HEK293 (cell line): Measurements from ENCODE around the gene COL18A1.

ENCODE experiments used
- CTCF ChIA-PET: fragments of 350-600 bp; formaldehyde crosslinking; extraction: SDS; loops from one replicate; lab custom pipeline; 2021; ENCODE audit warnings: antibody characterized with exemption; lab: Yijun Ruan, JAX
- POLR2A ChIA-PET: fragments of 300-600 bp; formaldehyde crosslinking; extraction: SDS; loops from one replicate; lab custom pipeline; 2020; ENCODE audit warnings: antibody characterized with exemption, inconsistent platforms; lab: Yijun Ruan, JAX
- H3K27ac ChIP-seq: fragments of 200-500 bp; sonication (Bioruptor generic); 2 replicates; pipeline ENCODE4 v1.5.1; 2014; ENCODE audit warnings: low read depth, low read length, control low read depth, inconsistent platforms; ENCODE audit errors: extremely low read depth
- H3K36me3 ChIP-seq, 2 experiments: fragments of 200-500 bp in 1 of 2; sonication (Bioruptor generic) in 1 of 2; 1 replicate in 1 of 2; 2 replicates in 1 of 2; pipeline ENCODE4 v1.5.1; 2014 to 2017; ENCODE audit warnings: inconsistent platforms in 2 of 2, low read length in 2 of 2; ENCODE audit not compliant: control insufficient read depth in 2 of 2, insufficient read depth in 1 of 2
- H3K4me1 ChIP-seq: fragments of 200-500 bp; sonication (Bioruptor generic); 2 replicates; pipeline ENCODE4 v1.5.1; 2014; ENCODE audit warnings: mild to moderate bottlenecking, low read length, inconsistent platforms; ENCODE audit not compliant: control insufficient read depth, insufficient read depth
- H3K4me3 ChIP-seq: 2 replicates; pipeline ENCODE4 v1.5.1; 2011; ENCODE audit warnings: low read depth, mild to moderate bottlenecking, control low read depth, low read length, moderate library complexity
- H3K9me3 ChIP-seq: fragments of 200-500 bp; sonication (Bioruptor generic); 2 replicates; pipeline ENCODE4 v1.5.1; 2014; ENCODE audit warnings: low read depth, low read length, inconsistent platforms; ENCODE audit not compliant: control insufficient read depth, insufficient read depth
- KLF1 ChIP-seq: fragments of 450-650 bp; formaldehyde crosslinking; IDR thresholded peaks from 2 replicates; pipeline ENCODE4 v1.5.1; 2016; ENCODE audit warnings: missing biosample characterization, missing genetic modification characterization
- KLF17 ChIP-seq: fragments of 450-650 bp; formaldehyde crosslinking; IDR thresholded peaks from 2 replicates; pipeline ENCODE4 v1.5.1; 2016; ENCODE audit warnings: missing biosample characterization, missing genetic modification characterization
- KLF7 ChIP-seq: fragments of 450-650 bp; formaldehyde crosslinking; IDR thresholded peaks from 2 replicates; pipeline ENCODE4 v1.5.1; 2016; ENCODE audit warnings: missing biosample characterization, missing genetic modification characterization, borderline replicate concordance
- KLF8 ChIP-seq: fragments of 450-650 bp; formaldehyde crosslinking; IDR thresholded peaks from 2 replicates; pipeline ENCODE4 v1.5.1; 2016; ENCODE audit warnings: missing biosample characterization, missing genetic modification characterization
- PATZ1 ChIP-seq: fragments of 450-650 bp; formaldehyde crosslinking; IDR thresholded peaks from 2 replicates; pipeline ENCODE4 v1.5.1; 2016; ENCODE audit warnings: missing biosample characterization, missing genetic modification characterization
- PRDM10 ChIP-seq: fragments of 450-650 bp; formaldehyde crosslinking; IDR thresholded peaks from 2 replicates; pipeline ENCODE4 v1.5.1; 2016; ENCODE audit warnings: missing biosample characterization, missing genetic modification characterization
- SP2 ChIP-seq: fragments of 450-650 bp; formaldehyde crosslinking; IDR thresholded peaks from 2 replicates; pipeline ENCODE4 v1.5.1; 2016; ENCODE audit warnings: missing biosample characterization, missing genetic modification characterization
- SP7 ChIP-seq: fragments of 450-650 bp; formaldehyde crosslinking; IDR thresholded peaks from 2 replicates; pipeline ENCODE4 v1.5.1; 2016; ENCODE audit warnings: missing biosample characterization, missing genetic modification characterization
- ZNF169 ChIP-seq: fragments of 450-650 bp; formaldehyde crosslinking; IDR thresholded peaks from 2 replicates; pipeline ENCODE4 v1.5.1; 2016; ENCODE audit warnings: missing biosample characterization, missing genetic modification characterization
- ZNF184 ChIP-seq: fragments of 450-650 bp; IDR thresholded peaks from 2 replicates; pipeline ENCODE4 v1.5.1; 2018; ENCODE audit warnings: missing biosample characterization, mild to moderate bottlenecking, missing genetic modification characterization
- ZNF37A ChIP-seq: fragments of 450-650 bp; IDR thresholded peaks from 2 replicates; pipeline ENCODE4 v1.5.1; 2018; ENCODE audit warnings: missing biosample characterization, missing genetic modification characterization
- ZNF394 ChIP-seq: fragments of 450-650 bp; formaldehyde crosslinking; IDR thresholded peaks from 2 replicates; pipeline ENCODE4 v1.5.1; 2016; ENCODE audit warnings: missing biosample characterization, missing genetic modification characterization, mild to moderate bottlenecking, moderate library complexity, borderline replicate concordance
- ZNF488 ChIP-seq: fragments of 450-650 bp; formaldehyde crosslinking; IDR thresholded peaks from 2 replicates; pipeline ENCODE4 v1.5.1; 2016; ENCODE audit warnings: missing biosample characterization, missing genetic modification characterization
- ZNF600 ChIP-seq: fragments of 450-650 bp; formaldehyde crosslinking; IDR thresholded peaks from 2 replicates; pipeline ENCODE4 v1.5.1; 2016; ENCODE audit warnings: missing biosample characterization, missing genetic modification characterization
- ZNF629 ChIP-seq: fragments of 450-650 bp; formaldehyde crosslinking; IDR thresholded peaks from 2 replicates; pipeline ENCODE4 v1.5.1; 2017; ENCODE audit warnings: missing biosample characterization, missing genetic modification characterization
- ZNF658 ChIP-seq: fragments of 450-650 bp; formaldehyde crosslinking; IDR thresholded peaks from 2 replicates; pipeline ENCODE4; 2016; ENCODE audit warnings: missing biosample characterization, missing genetic modification characterization
- ZNF768 ChIP-seq: fragments of 450-650 bp; formaldehyde crosslinking; IDR thresholded peaks from 2 replicates; pipeline ENCODE4 v1.5.1; 2018; ENCODE audit warnings: missing biosample characterization, mild to moderate bottlenecking, missing genetic modification characterization
- ZNF792 ChIP-seq: fragments of 450-650 bp; formaldehyde crosslinking; IDR thresholded peaks from 2 replicates; pipeline ENCODE4 v1.5.1; 2016; ENCODE audit warnings: missing biosample characterization, missing genetic modification characterization
- TF ChIP-seq, protein P1 (sequence below): fragments of 450-650 bp; formaldehyde crosslinking; IDR thresholded peaks from 2 replicates; pipeline ENCODE4 v1.5.1; 2016; ENCODE audit warnings: missing biosample characterization, missing genetic modification characterization
- TF ChIP-seq, protein P2 (sequence below): fragments of 450-650 bp; formaldehyde crosslinking; conservative IDR thresholded peaks from 2 replicates; pipeline ENCODE4 v1.5.1; 2016; ENCODE audit warnings: low read depth, missing biosample characterization, missing genetic modification characterization
- TF ChIP-seq, protein P3 (sequence below): sonication (generic); formaldehyde crosslinking; IDR thresholded peaks from 2 replicates; pipeline ENCODE4 v1.8.1; 2022; ENCODE audit warnings: mild to moderate bottlenecking, moderate library complexity, missing genetic modification reagents

COL18A1 gene

DNA sequence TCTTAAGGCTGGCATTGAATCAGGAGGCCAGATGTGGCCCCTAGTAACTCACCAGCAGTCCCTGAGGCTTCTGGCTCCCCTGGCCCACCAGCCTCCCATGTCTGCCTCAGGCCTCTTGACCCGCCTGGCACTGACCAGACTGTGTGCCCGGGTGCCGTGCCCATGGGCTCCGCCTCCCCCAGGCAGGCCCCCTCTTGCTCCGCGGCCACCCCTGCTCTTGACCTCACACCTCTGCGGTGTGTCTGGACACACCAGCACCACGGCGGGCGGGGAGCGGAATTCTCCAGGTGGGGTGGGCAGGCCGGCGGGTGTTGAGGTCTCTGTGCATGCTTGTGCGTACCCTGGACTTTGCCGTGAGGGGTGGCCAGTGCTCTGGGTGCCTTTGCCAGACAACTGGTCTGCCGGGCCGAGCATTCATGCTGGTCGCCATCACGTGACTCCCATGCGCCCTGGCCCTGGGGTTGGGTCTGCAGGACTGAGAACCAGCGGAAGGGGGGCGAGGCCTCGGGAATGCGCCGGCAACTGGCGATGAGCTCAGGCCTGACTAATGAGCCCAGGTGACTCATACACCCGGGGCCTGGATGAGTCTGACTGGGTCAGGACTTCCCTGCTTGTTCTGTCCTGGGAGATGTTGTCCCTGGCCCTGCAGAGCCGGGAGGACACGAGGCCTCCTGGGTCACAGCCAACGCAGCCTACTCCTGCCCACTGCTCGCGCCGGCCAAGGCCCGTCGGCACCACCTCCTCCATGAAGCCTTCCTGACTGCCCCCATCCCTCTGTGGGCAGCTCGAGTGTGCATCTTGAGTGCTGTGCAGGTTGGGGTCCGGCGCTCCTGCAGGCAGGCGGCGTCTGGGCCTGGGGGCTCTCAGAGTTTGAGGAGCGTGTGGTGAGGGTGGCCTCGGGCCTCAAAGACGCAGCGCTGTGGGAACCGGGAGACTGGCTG is 22.6 kb downstream of the COL18A1 start:
- POLR2A ChIA-PET: interaction anchor here (1.0 kb wide), 1 partner anchor 140 kb away, joined by 3 read pairs; the partner anchor contains the start of gene POFUT2
- H3K27ac ChIP-seq: no peak overlapping the region
- 0 out of 2 replicates have a peak, but pooled peaks cover 2% of the 10 kb centered on the region for H3K4me1 ChIP-seq
- CTCF ChIA-PET: interaction anchor here (1.5 to 2.4 kb wide), 2 partner anchors 135 to 287 kb away, joined by 5 to 11 read pairs; no protein-coding TSS in a partner anchor
- no peak overlapping the region for H3K4me3 ChIP-seq
- no peaks in the 10 kb centered on the region for H3K36me3 ChIP-seq
- no peaks in the 10 kb centered on the region for H3K9me3 ChIP-seq
- TF ChIP-seq ZNF169 (no peak), ZNF658 (tag by site-specific recombination) (no peak), ZNF488 (tag by site-specific recombination) (no peak), ZNF184 (tag by site-specific recombination) (peak; percentile 52; the same call in 1 of the 2 replicates), KLF8 (peak; percentile 75; the same call in 1 of the 2 replicates), ZNF394 (tag by site-specific recombination) (no peak), ZNF600 (tag by site-specific recombination) (peak; percentile 99), ZNF792 (no peak), SP2 (peak; percentile 5; the same call in 1 of the 2 replicates), PATZ1 (tag by site-specific recombination) (peak; percentile 64), KLF7 (tag by site-specific recombination) (no peak), SP7 (tag by site-specific recombination) (peak; percentile 87), ZNF37A (tag by site-specific recombination) (no peak), KLF17 (tag by site-specific recombination) (peak; percentile 90; the same call in 1 of the 2 replicates), ZNF768 (tag by site-specific recombination) (no peak), ZNF629 (tag by site-specific recombination) (peak; percentile 86), KLF1 (tag by site-specific recombination) (peak; percentile 48), PRDM10 (peak; percentile 46)
- TF ChIP-seq, protein P1, sequence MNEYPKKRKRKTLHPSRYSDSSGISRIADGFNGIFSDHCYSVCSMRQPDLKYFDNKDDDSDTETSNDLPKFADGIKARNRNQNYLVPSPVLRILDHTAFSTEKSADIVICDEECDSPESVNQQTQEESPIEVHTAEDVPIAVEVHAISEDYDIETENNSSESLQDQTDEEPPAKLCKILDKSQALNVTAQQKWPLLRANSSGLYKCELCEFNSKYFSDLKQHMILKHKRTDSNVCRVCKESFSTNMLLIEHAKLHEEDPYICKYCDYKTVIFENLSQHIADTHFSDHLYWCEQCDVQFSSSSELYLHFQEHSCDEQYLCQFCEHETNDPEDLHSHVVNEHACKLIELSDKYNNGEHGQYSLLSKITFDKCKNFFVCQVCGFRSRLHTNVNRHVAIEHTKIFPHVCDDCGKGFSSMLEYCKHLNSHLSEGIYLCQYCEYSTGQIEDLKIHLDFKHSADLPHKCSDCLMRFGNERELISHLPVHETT (tag by site-specific recombination): peak; percentile 57; the same call in 1 of the 2 replicates
- TF ChIP-seq, protein P2, sequence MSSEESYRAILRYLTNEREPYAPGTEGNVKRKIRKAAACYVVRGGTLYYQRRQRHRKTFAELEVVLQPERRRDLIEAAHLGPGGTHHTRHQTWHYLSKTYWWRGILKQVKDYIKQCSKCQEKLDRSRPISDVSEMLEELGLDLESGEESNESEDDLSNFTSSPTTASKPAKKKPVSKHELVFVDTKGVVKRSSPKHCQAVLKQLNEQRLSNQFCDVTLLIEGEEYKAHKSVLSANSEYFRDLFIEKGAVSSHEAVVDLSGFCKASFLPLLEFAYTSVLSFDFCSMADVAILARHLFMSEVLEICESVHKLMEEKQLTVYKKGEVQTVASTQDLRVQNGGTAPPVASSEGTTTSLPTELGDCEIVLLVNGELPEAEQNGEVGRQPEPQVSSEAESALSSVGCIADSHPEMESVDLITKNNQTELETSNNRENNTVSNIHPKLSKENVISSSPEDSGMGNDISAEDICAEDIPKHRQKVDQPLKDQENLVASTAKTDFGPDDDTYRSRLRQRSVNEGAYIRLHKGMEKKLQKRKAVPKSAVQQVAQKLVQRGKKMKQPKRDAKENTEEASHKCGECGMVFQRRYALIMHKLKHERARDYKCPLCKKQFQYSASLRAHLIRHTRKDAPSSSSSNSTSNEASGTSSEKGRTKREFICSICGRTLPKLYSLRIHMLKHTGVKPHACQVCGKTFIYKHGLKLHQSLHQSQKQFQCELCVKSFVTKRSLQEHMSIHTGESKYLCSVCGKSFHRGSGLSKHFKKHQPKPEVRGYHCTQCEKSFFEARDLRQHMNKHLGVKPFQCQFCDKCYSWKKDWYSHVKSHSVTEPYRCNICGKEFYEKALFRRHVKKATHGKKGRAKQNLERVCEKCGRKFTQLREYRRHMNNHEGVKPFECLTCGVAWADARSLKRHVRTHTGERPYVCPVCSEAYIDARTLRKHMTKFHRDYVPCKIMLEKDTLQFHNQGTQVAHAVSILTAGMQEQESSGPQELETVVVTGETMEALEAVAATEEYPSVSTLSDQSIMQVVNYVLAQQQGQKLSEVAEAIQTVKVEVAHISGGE (tag by site-specific recombination): no peak
- TF ChIP-seq, protein P3, sequence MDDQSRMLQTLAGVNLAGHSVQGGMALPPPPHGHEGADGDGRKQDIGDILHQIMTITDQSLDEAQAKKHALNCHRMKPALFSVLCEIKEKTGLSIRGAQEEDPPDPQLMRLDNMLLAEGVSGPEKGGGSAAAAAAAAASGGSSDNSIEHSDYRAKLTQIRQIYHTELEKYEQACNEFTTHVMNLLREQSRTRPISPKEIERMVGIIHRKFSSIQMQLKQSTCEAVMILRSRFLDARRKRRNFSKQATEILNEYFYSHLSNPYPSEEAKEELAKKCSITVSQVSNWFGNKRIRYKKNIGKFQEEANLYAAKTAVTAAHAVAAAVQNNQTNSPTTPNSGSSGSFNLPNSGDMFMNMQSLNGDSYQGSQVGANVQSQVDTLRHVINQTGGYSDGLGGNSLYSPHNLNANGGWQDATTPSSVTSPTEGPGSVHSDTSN: no peak; the same call in 1 of the 2 replicates
